Muscle of arm (tissue), 12 donors: ENCODE measurements around the gene ANKRD55. TPM values are rescaled to one million over a fixed set of nuclear protein-coding genes. Genes with fewer than 3 reads are reported as not detected.
"Not testable (repeated sequence)": the region's sequence is repeated elsewhere in the genome, so short reads cannot be mapped to it uniquely, and the experiment has no call there.

Experiments used
- DNase-seq: peaks from one replicate; pipeline ENCODE4 v3.0.0-alpha.2; 2013
- polyA plus RNA-seq, 12 donors: library from polyadenylated mRNA; unstranded; fragments of 120-200 nt; gene quantifications; one replicate each; pipeline ENCODE4 v1.2.1, GENCODE V29; 2013; ENCODE audit not compliant: insufficient read length in 12 of 12

Gene ANKRD55
- polyA plus RNA-seq, 12 donors = 0.17 to 0.68 (median 0.34) TPM; not detected in 4

- DNase-seq = no peak
Measured at GRCh38 chr5:56253924-56254323, 20.8 kb upstream of the ANKRD55 start.

GRCh38 chr5:56253126-56253525, 20.0 kb upstream of the ANKRD55 start:
- DNase-seq = no peak

GRCh38 chr5:56251918-56252553, 18.9 kb upstream of the ANKRD55 start:
- no peak for DNase-seq

- DNase-seq = no peak
Measured at GRCh38 chr5:56251440-56251839, 18.3 kb upstream of the ANKRD55 start.

- DNase-seq = no peak
Measured at GRCh38 chr5:56250011-56250410, 16.9 kb upstream of the ANKRD55 start.

GRCh38 chr5:56249085-56249484, 16.0 kb upstream of the ANKRD55 start:
- not testable (repeated sequence) for DNase-seq

- peak; percentile 61 for DNase-seq
Measured at GRCh38 chr5:56247592-56247991, 14.5 kb upstream of the ANKRD55 start.

- no peak for DNase-seq
Measured at GRCh38 chr5:56246769-56247168, 13.6 kb upstream of the ANKRD55 start.

- DNase-seq = no peak
Measured at GRCh38 chr5:56245481-56245880, 12.4 kb upstream of the ANKRD55 start.

GRCh38 chr5:56244627-56245026, 11.5 kb upstream of the ANKRD55 start:
- DNase-seq = no peak

GRCh38 chr5:56242271-56242670, 9.1 kb upstream of the ANKRD55 start:
- not testable (repeated sequence) for DNase-seq

GRCh38 chr5:56232538-56232937, 592 bp downstream of the ANKRD55 start:
- no peak for DNase-seq

GRCh38 chr5:56230576-56230975, 2.6 kb downstream of the ANKRD55 start:
- DNase-seq = no peak

GRCh38 chr5:56229111-56229510, 4.0 kb downstream of the ANKRD55 start:
- DNase-seq = no peak

GRCh38 chr5:56228631-56229030, 4.5 kb downstream of the ANKRD55 start:
- no peak for DNase-seq

GRCh38 chr5:56227691-56228090, 5.4 kb downstream of the ANKRD55 start:
- DNase-seq = no peak

- not testable (repeated sequence) for DNase-seq
Measured at GRCh38 chr5:56223298-56223697, 9.8 kb downstream of the ANKRD55 start.

GRCh38 chr5:56221601-56222000, 11.5 kb downstream of the ANKRD55 start:
- DNase-seq = not testable (repeated sequence)

GRCh38 chr5:56215019-56215830, 17.9 kb downstream of the ANKRD55 start:
- DNase-seq = no peak

- DNase-seq = not testable (repeated sequence)
Measured at GRCh38 chr5:56213886-56214535, 19.1 kb downstream of the ANKRD55 start.

- DNase-seq = no peak
Measured at GRCh38 chr5:56212130-56212879, 20.8 kb downstream of the ANKRD55 start.

- no peak for DNase-seq
Measured at GRCh38 chr5:56211298-56211865, 21.7 kb downstream of the ANKRD55 start.
